GM19438 (cell line): Measurements from ENCODE around the gene PRR7.

Experiments used
- ATAC-seq: cut with Tn5 transposase; IDR thresholded peaks from one replicate; pipeline ENCODE4 v1.9.1; 2021; ENCODE audit warnings: low read depth; ENCODE audit not compliant: unreplicated experiment

Gene PRR7

DNA sequence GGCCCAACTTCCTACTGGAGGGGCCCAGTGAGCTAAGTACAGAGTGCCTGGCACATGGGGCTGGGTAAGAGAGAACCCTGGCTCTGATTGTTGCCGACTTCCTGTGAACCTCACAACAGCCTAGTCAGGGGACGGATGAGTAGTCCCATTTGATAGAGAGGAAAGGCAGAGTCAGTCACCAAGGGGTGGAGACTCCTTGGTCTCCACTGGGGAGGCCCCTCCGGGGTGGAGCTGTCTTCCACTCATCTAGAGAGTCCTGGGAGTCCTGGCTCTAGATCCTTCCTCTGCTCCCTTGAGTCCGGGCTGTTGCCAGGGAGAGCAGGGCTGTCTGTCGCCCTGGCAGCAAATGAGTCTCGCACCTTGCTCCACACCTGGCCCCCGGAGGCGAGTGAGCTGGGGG, 12.2 kb upstream of the PRR7 start:
- no peak for ATAC-seq

DNA sequence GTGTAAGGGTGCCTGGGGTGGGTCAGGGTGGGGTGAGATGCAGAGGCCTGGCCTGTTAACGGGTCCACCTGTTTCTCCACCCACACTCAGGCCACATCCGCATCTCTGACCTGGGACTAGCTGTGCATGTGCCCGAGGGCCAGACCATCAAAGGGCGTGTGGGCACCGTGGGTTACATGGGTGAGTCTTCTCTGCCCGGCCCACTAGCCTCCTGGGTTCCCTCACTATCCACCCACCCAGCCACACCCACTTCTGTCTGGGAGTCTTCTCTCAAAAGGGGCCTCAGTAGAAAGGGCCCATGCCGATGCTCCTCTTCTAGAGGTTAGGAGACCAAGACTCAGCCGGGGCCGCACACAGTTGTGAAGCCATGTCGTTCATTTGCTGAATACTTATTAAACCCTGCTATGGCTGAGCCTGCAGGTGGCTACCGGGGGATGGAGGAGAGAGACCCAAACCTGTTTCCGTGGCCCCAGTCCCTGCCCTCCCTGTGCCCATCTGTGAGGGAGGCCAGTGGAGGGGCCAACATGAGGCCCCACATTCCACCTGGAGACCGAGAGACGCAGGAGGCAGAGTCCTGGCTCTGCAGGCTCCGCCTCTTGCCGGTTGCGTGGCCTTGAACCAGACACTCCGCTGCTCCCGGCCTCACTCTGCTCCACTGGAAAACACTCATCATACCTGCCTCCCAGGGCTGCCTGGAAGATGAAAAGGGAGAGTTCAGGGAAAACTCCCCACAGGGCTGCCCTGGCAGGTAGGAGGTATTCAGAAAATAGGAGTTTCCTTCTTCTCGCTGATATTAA, 11.5 kb upstream of the PRR7 start:
- ATAC-seq: no peak

DNA sequence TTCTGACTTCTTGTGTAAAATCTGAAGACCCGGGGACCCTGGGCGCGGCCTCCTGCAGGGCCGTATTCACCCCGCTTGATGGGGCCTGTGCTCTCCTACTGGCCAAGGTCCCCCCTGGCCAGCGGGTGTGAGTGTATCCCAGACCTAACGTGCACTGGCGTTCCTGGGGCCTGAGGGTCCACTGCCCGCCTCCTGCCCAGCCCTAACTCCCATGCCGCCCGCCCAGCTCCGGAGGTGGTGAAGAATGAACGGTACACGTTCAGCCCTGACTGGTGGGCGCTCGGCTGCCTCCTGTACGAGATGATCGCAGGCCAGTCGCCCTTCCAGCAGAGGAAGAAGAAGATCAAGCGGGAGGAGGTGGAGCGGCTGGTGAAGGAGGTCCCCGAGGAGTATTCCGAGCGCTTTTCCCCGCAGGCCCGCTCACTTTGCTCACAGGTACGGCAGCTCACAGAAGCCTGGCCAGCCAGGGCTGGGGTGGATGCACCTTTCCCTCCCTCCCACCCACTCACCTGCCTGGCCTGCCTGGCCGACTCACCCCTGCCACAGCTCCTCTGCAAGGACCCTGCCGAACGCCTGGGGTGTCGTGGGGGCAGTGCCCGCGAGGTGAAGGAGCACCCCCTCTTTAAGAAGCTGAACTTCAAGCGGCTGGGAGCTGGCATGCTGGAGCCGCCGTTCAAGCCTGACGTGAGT, 10.6 kb upstream of the PRR7 start:
- ATAC-seq: no peak

DNA sequence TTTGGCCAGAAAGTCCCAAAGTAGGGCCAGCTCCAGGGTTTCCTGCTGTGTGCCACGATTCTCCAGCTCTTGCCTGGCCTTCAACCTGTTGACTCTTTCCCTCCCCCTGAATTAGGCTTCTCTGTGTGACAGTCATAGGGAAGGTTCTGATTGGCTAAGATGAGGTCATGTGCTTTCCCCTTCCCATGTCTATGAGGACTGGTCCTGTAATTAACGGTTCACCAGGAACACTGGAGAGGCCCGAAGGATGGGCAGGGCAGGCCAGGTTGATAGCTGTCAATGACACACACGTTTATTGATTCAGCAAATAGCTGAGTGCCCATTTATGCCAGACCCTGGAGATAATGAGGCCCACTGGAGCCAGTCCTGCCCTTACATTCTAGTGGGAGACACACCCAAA, 9.0 kb upstream of the PRR7 start:
- ATAC-seq: no peak

DNA sequence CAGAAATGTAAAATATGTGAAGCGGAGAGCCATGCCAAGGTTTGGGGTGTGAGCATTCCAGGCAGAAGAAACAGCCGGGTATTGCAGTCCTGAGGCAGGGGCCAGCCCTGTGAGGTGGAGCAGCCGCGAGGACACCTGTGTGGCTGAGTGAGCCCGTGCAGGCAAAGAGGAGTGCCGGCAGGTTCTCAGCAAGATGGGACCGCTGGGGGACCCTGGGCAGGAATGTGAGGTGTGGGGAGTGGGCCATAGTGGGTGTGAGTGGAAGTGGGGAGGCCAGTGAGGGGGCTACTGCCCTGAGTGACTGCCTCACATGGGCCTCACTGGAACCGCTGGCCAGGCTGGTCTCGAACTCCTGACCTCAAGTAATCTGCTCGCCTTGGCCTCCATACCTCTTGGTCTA, 8.1 kb upstream of the PRR7 start:
- ATAC-seq: no peak

DNA sequence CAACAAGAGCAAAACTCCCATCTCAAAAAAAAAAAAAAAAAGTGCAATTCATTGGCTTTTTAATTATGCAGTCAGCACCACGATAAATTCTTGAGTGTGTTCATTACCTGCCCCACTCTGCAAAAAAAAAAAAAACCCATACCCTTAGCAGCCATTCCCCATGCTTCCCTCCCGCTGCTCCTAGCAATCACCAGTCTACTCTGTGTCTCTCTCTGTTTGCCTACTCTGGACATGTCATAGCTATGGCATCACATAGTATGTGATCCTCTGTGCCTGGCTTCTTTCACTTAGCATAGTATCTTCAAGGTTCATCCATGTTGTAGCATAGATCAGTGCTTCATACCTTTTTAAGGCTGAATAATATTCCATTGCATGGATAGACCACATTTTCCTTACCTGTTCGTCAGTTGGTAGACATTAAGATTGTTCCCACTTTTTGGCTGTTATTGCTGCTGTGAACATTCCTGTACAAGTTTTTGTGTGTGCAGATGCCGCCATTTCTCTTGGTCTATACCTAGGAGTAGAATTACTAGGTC, 7.0 kb upstream of the PRR7 start:
- no peak for ATAC-seq

DNA sequence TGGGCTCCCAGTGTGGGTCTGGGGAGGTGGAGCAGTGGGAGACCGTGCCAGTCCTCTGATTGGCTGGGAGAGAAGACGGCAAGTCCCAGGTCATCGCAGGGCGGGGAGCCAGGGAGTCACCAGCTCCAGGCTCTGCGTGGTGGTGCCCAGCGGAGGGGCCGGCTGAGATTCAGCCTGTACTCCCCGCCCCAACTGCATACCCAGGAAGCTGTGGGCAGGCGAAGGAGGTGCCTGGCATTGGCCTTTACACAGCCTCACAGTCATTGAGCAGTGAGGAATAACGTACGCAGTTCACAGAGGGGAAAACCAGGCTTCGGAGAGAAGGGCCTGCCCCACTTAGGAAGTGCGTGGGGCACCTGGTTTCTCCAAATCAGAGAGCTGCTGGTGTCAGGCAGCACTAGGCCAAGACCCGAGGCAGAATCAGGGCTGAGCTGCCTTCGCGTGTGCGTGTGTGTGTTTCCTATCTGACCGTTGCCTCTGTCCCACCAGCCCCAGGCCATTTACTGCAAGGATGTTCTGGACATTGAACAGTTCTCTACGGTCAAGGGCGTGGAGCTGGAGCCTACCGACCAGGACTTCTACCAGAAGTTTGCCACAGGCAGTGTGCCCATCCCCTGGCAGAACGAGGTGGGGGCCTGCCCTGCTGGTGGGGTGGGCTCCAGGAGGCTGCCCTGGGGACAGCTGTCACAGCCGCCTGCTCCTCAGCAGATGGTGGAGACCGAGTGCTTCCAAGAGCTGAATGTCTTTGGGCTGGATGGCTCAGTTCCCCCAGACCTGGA, 6.2 kb upstream of the PRR7 start:
- ATAC-seq: no peak

DNA sequence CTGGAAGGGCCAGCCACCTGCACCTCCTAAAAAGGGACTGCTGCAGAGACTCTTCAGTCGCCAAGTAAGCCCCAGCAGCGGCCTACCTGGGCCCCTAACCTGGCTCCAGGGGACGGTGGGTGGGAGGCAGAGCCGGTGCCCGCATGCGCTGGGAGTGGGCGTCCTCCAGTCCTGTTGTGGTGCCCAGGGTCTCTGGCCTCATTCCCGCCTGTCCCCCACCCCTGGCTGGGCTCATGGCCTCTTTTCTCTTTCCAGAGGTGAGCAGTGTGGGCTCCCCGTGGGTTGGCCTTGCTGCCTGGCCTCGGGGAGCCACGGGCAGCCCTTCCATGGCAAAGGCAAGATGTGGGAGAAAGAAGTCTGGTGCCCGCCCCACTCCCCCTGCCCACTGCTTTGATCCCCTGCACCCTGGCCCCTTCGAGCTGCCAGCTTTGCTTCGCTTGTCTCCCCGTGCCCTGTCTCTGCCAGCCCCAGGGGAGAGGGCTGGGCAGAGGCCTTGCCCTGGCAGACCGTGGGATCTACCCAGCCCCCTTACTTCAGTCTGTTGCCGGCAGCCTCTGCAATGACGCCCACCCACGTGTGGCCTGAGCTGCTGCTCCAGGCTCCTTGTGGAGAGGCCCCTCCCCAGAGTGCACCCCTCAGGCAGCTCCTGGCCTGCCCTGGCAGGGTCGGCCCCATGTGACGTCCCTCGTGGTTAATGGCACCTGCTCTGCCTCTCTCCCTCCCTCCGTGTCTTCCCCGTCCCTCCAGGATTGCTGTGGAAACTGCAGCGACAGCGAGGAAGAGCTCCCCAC, 5.4 kb upstream of the PRR7 start:
- ATAC-seq: no peak

DNA sequence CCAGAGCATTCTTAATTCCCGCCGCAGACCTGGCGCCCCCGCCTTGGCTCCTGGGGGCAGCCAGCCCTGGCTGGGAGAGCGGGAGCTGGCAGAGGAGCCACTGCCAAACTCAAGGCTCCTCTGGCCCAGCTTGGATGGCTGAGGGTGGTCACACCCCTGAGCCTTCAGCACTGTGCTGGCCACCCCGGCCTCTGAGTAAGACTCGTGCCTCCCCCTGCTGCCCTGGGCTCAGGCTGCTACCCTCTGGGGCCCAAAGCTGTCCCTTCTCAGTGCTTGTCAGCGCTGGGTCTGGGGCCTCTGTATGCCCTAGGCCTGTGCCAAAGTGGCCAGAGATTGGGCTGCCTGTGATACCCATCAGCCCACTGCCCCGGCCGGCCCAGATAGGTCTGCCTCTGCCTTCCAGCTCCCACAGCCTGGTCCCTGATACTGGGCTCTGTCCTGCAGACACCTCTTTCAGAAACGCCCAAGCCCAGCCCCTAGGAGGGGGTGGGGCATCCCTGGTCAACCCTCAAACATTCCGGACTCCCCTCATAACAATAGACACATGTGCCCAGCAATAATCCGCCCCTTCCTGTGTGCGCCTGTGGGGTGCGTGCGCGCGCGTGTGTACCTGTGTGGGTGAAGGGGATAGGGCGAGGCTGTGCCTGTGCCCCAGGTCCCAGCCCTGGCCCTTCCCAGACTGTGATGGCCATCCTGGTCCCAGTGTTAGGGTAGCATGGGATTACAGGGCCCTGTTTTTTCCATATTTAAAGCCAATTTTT, 4.4 kb upstream of the PRR7 start:
- no peak for ATAC-seq

DNA sequence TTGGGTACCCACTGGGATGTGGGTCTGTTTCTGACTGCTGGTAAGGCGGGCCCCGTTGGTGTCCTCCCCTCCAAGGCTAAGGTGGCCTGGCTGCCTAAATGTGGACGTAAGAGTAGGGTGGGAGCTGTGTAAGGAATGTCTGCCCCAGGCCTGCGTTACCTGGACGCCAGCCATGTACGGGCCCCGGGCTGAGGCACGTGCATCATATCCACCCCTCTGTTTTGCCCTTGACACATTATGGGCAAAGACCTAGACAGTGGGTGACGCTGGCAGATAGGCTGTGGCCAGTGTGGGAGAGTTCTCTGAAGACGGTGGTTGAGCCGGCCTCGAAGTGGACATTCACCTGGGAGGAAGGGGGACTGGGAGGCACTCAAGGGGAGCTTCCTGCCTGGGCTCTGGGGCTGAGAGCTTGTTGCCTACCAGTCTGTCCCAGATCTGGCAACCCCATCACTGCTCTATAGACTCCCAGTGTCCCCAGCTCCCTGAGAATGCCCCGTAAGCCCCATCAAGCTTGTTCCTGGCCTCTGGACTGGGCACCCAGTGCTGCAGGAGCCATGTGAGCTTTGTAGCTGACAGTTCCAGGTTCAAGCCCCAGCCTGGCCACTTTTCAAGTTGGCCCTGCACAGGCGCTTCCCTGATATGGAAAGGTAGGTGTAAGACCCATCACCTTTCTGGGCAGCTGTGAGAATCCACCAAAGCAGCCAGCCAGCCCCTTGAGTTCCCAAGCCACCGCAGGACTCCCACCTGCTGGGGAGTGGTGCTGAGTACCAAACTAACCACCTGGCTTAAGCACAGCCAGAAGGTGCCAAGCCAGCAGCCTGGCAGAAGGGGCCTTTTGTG, 3.2 kb upstream of the PRR7 start:
- no peak for ATAC-seq

DNA sequence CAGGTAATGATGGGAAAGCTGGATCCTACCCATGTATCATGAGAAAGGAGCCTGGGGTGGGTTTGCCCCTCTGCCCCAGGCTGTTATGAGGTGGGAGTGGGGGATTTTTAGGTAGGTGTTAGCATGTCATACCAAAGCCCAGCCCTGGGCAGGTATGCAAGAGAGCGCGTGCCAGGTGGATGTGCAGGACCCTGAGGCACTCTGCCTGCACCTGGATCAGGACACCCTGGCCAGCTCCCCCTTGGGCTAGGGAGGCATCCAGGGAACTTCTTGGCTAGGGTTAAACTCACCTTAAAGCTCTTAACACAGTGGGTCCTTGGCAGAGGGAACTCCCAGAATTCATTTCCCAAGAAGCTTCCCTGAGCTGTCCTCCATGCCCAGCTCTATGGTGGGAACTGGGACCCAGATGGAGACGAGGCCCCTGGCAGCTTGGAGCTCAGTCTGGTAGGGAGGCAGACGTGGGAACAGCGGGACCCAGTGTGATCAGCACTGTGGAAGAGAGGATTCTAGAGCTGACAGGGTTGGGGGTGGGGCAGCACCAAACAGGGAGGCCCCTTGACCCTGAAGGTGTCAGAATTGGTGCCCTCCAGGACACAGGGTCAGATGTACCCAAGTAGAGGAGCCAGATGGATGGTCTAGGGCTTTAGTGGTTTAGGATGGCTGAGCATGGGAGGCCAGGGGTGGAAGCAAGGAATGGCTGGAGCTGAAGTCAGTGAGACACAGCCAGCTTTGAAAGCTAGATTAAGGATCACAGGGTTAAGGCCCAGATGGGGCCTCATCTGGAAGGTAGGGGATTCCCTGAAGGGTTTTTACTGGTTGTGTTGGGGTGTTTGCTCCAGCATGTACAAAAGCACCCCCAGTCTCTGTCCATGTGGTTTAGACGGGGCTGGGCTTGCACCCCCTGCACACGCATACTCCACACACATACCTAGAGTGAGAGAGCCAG, 2.2 kb upstream of the PRR7 start:
- ATAC-seq: no peak

DNA sequence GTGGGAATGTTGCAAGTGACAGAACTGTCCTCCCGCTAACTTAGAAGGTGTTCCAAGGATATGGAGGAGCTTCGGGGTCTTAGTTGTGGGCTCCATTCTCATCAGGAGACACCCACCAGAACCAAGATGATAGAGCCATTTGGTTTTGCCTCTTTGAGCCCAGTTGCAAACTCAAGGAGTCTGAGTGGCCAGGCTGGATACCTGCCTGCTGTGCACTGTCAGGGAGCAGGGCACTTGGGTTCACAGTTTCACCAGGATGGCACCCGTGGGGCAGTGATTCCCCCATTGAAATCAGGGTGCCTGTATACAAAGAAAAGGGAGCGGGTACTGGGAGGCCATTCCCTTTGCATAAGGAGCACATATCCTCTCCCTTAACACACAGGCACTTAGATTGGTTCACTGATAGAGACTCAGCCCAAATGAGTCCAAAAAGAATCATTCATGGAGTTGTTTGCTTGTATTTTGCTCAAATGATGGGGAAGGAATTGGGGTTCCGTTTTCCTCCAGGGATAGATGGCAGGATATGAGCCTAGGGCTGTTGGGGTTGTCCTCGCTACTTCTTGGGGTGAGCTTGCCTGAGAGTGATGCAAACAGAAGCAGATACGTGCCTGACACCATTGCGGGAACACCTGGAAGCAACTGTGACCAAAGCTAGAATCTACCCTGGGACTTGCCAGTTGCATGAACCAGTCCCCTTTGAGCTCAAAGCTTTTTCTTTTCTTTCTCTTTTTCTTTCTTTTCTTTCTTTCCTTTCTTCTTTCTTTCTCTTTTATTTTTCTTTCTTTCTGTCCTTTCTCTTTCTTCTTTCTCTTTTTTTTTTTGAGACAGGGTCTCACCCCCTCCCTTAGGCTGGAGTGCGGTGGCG, 1.3 kb upstream of the PRR7 start:
- no peak for ATAC-seq

DNA sequence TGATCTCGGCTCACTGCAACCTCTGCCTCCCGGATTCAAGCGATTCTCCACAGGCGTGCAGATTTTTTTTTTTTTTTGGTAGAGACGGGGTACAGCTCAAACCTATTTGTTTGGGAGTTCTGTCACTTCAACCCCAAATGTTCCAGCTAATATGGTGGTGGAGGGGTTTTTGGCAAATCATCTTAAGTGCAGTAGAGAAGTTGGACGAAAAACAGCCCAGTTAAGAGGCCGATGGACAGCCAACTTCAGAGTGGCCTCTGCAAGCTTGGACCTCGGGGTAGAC, 756 bp upstream of the PRR7 start:
- ATAC-seq: no peak

DNA sequence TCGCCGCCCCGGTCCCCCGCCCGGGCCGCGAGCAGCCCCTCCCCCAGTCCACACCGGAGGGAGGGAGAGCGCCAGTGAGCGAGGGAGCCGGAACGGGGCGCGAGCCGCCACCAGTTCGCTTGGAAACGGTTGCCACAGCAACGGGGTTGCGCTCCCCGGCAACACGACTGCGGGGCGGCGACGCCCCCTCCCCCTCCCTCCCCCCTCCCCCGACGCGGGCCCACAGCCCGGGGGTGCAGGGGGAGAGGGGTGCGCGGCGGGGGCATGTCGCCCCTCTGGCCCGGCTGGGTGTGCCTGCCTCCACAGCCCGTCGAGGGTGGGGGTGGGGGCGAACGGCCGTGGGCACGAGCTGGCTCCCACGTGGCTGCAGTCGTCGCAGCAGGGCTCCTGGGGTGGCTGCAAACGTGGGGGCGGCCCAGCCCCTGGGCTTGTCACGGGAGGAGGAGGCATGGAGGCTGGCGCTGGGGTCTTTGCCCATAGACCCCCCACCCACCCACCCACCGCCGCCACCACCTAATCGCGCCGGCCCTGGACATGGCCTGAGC, 524 bp downstream of the PRR7 start:
- ATAC-seq: peak; percentile 29

DNA sequence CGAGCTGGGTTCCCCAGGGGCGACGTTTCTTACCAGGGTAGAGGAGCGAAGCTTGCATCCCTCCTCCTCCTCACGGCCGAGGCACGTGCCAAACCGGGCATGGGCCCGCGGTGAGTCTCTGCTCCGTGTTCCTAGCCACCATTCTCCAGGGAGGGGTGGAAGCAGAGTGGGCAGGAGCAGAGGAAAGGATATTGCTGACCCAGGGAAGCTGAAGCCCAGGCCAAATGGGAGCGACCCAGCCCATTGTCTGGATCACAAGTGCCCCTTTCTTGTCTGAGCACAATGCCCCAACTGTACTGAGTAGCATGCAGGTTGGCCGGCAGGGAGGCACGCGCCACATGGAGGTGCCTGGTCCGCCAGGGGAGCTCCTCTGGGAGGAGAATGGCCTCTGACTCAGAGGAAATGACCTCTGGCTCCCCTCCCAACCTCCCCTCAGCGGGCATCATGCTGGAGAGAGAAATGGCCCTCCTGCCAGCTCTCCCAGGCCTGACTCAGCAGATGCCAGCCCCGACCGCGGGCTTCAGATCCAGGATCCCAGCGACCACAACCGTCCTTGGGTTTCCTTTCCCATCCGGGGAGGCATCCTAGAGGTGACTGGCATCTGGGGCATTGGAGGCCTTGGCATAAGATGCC, 1.1 kb downstream of the PRR7 start:
- ATAC-seq: no peak

DNA sequence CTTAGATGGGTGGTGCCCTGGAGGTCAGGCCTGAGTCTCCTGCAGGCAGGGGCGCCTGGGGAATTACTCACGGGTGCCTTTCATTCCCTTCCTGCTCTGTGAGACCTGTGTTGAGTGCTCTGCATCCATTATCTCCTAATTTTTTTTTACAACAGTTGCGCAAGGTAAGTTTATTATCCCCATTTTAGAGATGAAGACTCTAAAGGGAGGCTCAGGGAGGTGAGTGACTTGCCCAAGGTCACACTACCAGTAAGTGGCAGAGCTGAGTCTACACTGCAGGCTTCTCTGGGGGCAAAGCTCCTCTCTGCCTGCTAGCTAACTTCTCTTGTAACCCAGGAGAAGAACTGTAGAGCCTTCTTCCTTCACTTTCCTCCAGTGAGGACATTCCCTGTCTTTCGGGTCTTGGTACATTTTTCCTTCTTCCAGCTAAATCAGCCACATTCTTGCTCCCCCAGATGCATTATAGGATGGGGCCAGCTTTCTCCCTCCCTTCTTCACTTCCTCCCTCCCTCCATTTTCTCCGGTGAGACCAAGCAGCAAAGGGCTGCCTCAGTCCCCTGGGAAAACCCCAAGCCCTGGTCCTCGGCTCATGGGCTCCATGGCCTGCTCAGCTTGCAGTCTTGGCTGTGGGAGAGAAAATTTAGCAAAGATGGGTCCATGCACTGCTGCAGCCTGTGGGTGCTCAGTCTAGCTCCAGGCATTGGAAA, 1.8 kb downstream of the PRR7 start:
- no peak for ATAC-seq
